NCI-H748 treated with DMSO at 0.1 percent for 48 hours (cell line): ENCODE data around the gene ZXDC.

ENCODE experiments used
- DNase-seq: peaks from one replicate; lab custom pipeline; 2025; lab: John Stamatoyannopoulos, UW

ZXDC gene

GRCh38 chr3:126473292-126474168, 2.2 kb downstream of the ZXDC start:
- no peak for DNase-seq

GRCh38 chr3:126472277-126473006, 3.2 kb downstream of the ZXDC start:
- no peak for DNase-seq

- DNase-seq, result no peak
These were observed 6.2 kb downstream of the ZXDC start for GRCh38 chr3:126469479-126469878.

GRCh38 chr3:126468028-126468891, 7.4 kb downstream of the ZXDC start:
- DNase-seq, result no peak

GRCh38 chr3:126467611-126467955, 8.1 kb downstream of the ZXDC start:
- no peak for DNase-seq

GRCh38 chr3:126466886-126467610, 8.6 kb downstream of the ZXDC start:
- no peak for DNase-seq

GRCh38 chr3:126465928-126466544, 9.7 kb downstream of the ZXDC start:
- no peak for DNase-seq

GRCh38 chr3:126464997-126465396, 10.7 kb downstream of the ZXDC start:
- DNase-seq, result no peak

GRCh38 chr3:126464494-126464893, 11.2 kb downstream of the ZXDC start:
- no peak for DNase-seq

- no peak for DNase-seq
These were observed 11.6 kb downstream of the ZXDC start for GRCh38 chr3:126464093-126464492.

- DNase-seq, result no peak
These were observed 12.2 kb downstream of the ZXDC start for GRCh38 chr3:126463521-126463920.

- no peak for DNase-seq
These were observed 14.1 kb downstream of the ZXDC start for GRCh38 chr3:126461450-126462070.

GRCh38 chr3:126460381-126460780, 15.3 kb downstream of the ZXDC start:
- DNase-seq, result no peak

GRCh38 chr3:126459763-126460127, 15.9 kb downstream of the ZXDC start:
- DNase-seq, result no peak

- no peak for DNase-seq
These were observed 16.5 kb downstream of the ZXDC start for GRCh38 chr3:126459111-126459762.

- no peak for DNase-seq
These were observed 18.8 kb downstream of the ZXDC start for GRCh38 chr3:126456766-126457388.

GRCh38 chr3:126456211-126456610, 19.5 kb downstream of the ZXDC start:
- DNase-seq, result no peak

GRCh38 chr3:126454437-126455198, 21.1 kb downstream of the ZXDC start:
- no peak for DNase-seq

- no peak for DNase-seq
These were observed 21.7 kb downstream of the ZXDC start for GRCh38 chr3:126454025-126454424.
